ENCODE results near the gene TIMM23. TPM values are rescaled to one million over a fixed set of nuclear protein-coding genes. Genes with fewer than 3 reads are reported as not detected.
A peak's percentile ranks its signal among the peaks of the same experiment; 100 is the strongest.

The TIMM23 gene
- polyA plus RNA-seq, 2 of the 4 experiments (the other 2 are of a cell fraction) = 134 to 202 TPM

DNA sequence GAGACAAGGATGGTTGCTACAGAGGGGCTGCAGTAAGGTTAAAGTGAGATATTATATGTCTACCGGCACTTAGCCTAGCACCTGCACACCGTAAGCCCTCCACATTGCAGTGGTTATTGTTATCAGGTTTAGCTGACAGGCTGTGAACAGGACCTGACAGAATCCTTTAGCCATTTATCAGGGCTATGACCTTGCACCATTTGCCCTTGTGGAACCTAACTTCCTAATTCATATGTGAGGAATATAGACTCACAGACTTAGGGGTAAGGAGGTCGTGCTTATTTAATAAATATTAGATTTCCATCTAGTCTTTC is 48.0 kb downstream of the TIMM23 start (continued):
- no peak for TF ChIP-seq HDAC2 (IDR thresholded peaks at IDR 0.05)

DNA sequence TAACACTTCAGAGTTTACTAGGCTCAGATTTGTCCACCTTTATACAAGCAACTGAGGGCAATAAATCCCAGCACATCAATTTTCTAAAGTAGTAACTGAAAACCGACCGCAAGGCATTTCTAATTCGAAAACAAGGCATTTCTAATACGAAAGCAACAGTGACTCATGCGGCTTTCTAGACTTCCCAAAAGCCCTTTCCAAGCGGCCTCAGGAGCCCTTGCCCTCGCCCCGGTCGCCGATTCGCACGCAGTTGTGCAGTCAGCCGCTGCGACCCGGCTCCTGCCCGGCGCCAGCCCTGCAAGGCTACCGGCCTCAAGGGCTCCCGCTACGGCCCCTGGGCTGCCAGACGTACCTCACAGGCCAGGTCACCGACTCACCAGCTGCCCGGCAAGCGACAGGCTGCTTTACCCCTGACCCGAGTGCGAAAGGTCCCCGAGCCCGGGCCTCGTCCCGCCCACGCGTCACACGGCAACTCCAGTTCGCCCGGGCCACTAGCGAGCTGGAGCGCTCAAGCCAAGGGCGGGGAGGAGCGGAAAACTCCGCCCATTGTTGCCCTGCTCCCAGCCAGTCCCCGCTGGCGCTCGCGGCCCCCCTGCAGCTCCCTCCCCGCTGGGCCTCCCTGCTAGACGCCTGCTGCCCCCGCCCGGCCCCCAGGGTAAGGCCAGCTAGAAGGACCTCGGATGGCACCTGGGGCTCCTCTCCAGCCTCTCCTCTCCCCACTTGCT is 50.9 kb downstream of the TIMM23 start:
- POLR2A ChIA-PET = no interaction called here
- peaks cover 66% of the 10 kb centered on the region for H3K4me1 ChIP-seq
- ATAC-seq = peak; percentile 97 to 99

DNA sequence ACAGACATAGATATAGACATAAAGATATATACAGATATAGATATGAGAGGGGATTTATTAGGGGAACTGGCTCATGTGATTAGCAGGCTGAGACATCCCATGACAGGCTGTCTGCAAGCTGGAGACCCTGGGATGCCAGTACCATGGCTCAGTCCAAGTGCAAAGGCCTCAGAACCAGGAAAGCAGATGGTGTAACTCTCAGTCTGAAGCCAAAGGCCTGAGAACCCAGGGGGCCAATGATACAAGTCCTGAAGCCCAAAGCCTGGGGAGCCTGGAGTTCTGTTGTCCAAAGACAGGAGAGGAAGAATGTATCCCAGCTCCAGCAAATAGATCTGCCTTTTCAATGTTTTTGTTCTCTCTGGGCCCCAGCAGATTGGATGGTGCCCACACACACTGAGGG is 52.7 kb downstream of the TIMM23 start:
- no peak for ATAC-seq
- TF ChIP-seq KDM5A (IDR thresholded peaks at IDR 0.05) (no peak), ESRRA (IDR thresholded peaks at IDR 0.05; ENCODE audit: borderline replicate concordance, low read length) (no peak), HOXA7 (CRISPR knock-in tag; IDR thresholded peaks at IDR 0.05) (no peak), SMC3 (IDR thresholded peaks at IDR 0.05) (no peak), EHMT2 (IDR thresholded peaks at IDR 0.05; ENCODE audit: low read depth) (no peak), CHD2 (IDR thresholded peaks at IDR 0.05; ENCODE audit: low read length, partially characterized antibody) (no peak), NPAS2 (CRISPR knock-in tag; IDR thresholded peaks at IDR 0.05; ENCODE audit: borderline replicate concordance) (no peak), CBX2 (IDR thresholded peaks at IDR 0.05; ENCODE audit: borderline replicate concordance, low read depth) (no peak), HOXB13 (CRISPR knock-in tag; IDR thresholded peaks at IDR 0.05; ENCODE audit: low read depth) (no peak)
- TF ChIP-seq, protein P1, sequence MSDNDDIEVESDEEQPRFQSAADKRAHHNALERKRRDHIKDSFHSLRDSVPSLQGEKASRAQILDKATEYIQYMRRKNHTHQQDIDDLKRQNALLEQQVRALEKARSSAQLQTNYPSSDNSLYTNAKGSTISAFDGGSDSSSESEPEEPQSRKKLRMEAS (IDR thresholded peaks at IDR 0.05) = no peak
- TF ChIP-seq, protein P2, sequence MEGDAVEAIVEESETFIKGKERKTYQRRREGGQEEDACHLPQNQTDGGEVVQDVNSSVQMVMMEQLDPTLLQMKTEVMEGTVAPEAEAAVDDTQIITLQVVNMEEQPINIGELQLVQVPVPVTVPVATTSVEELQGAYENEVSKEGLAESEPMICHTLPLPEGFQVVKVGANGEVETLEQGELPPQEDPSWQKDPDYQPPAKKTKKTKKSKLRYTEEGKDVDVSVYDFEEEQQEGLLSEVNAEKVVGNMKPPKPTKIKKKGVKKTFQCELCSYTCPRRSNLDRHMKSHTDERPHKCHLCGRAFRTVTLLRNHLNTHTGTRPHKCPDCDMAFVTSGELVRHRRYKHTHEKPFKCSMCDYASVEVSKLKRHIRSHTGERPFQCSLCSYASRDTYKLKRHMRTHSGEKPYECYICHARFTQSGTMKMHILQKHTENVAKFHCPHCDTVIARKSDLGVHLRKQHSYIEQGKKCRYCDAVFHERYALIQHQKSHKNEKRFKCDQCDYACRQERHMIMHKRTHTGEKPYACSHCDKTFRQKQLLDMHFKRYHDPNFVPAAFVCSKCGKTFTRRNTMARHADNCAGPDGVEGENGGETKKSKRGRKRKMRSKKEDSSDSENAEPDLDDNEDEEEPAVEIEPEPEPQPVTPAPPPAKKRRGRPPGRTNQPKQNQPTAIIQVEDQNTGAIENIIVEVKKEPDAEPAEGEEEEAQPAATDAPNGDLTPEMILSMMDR (IDR thresholded peaks at IDR 0.05) = no peak
- no peak overlapping the region for H3K27ac ChIP-seq
- CTCF ChIA-PET = interaction anchor here (1.1 to 1.3 kb wide), 2 partner anchors 9 to 23 kb away, joined by 3 read pairs; no protein-coding TSS in a partner anchor
- H3K4me2 ChIP-seq = no peak overlapping the region
- H3K4me3 ChIP-seq = no peak overlapping the region
- peaks cover 65% of the 10 kb centered on the region for H3K4me1 ChIP-seq
- no peak for DNase-seq (ENCODE audit: low read depth in 1 of 2, low spot score in 1 of 2)
- no peaks in the 10 kb centered on the region for H3K9me3 ChIP-seq
- POLR2A ChIA-PET = no interaction called here
- no peak for FAIRE-seq

More for the DNA sequence above, 50.9 kb downstream of the TIMM23 start:
- DNase-seq (ENCODE audit: low read depth in 1 of 2, low spot score in 1 of 2) (peak; percentile 82 to 86), FAIRE-seq (no peak)
- 3% methylated on average over 24 of the region's 49 CpGs for WGBS (ENCODE audit: missing lambda C conversion rate)
- CTCF ChIA-PET = interaction anchor here (0.7 to 1.4 kb wide), 5 partner anchors 14 to 807 kb away, joined by 3 to 5 read pairs (median 4); no protein-coding TSS in a partner anchor
- Histone ChIP-seq H3K4me2 (peak overlapping the region; percentile 74), H3K9me3 (no peaks in the 10 kb centered on the region), H3K27ac (peak overlapping the region; percentile 53 to 85), H3K4me3 (peak overlapping the region; percentile 48)
- TF ChIP-seq ESRRA (IDR thresholded peaks at IDR 0.05; ENCODE audit: borderline replicate concordance, low read length) = no peak
- peak in 1 of 2 experiments; percentile 17; a peak in 1 of 5 replicates for TF ChIP-seq RAD21 (conservative IDR thresholded peaks at IDR 0.05 in 1 of 2, IDR thresholded peaks at IDR 0.05 in 1 of 2)
- no peak for TF ChIP-seq FOXS1 (CRISPR knock-in tag; IDR thresholded peaks at IDR 0.05)
- TF ChIP-seq, protein P1 (IDR thresholded peaks at IDR 0.05) = peak; percentile 51; the same call in 1 of the 2 replicates
- peak; percentile 98 for TF ChIP-seq MAZ (IDR thresholded peaks at IDR 0.05; ENCODE audit: borderline replicate concordance, low read depth, low read length)
- no peak for TF ChIP-seq ZC3H11A (IDR thresholded peaks at IDR 0.05)
- no peak for TF ChIP-seq FOSL2 (IDR thresholded peaks at IDR 0.05)
- TF ChIP-seq FOSL2 (CRISPR knock-in tag; IDR thresholded peaks at IDR 0.05) = peak; percentile 56
- no peak for TF ChIP-seq ZNF302 (CRISPR knock-in tag; IDR thresholded peaks at IDR 0.05)
- TF ChIP-seq HEYL (CRISPR knock-in tag; IDR thresholded peaks at IDR 0.05) = no peak
- TF ChIP-seq SMC3 (IDR thresholded peaks at IDR 0.05) = 0 out of 3 replicates have a peak, but pooled peaks have one; percentile 10
- TF ChIP-seq POLR2A (IDR thresholded peaks at IDR 0.05; ENCODE audit: low read length) = peak; percentile 50
- 0 out of 5 replicates have a peak, but pooled peaks of 1 of the 2 experiments have one; percentile 47 for TF ChIP-seq JUN (IDR thresholded peaks at IDR 0.05)
- no peak for TF ChIP-seq HOXB13 (CRISPR knock-in tag; IDR thresholded peaks at IDR 0.05; ENCODE audit: low read depth)
- TF ChIP-seq KDM5A (IDR thresholded peaks at IDR 0.05) = no peak
- no peak for TF ChIP-seq MYC (IDR thresholded peaks at IDR 0.05; ENCODE audit: borderline replicate concordance, low read length)
- TF ChIP-seq FOSB (CRISPR knock-in tag; IDR thresholded peaks at IDR 0.05) = no peak

All from A549 (cell line).